ENCODE results near the gene ADGRL4.

The ADGRL4 gene

GRCh38 chr1:78843546-78843945 lies 163.0 kb downstream of the ADGRL4 start:
- Histone ChIP-seq H3K36me3 (replicated peaks) (no peaks in the 10 kb centered on the region), H3K27me3 (replicated peaks) (no peaks in the 10 kb centered on the region), H3K4me3 (ENCODE audit: low read depth, low read length) (no peak overlapping the region), H3K27ac (peak overlapping the region; percentile 43)
- in situ Hi-C loops (cut with HindIII; ENCODE audit: low pct_ligation_motif_present, low sequenced_read_pairs): loop anchor here (25.0 kb wide), 1 partner anchor 344 kb away; no protein-coding TSS in a partner anchor
- DNase-seq: peak; percentile 44
- TF ChIP-seq, protein P1, sequence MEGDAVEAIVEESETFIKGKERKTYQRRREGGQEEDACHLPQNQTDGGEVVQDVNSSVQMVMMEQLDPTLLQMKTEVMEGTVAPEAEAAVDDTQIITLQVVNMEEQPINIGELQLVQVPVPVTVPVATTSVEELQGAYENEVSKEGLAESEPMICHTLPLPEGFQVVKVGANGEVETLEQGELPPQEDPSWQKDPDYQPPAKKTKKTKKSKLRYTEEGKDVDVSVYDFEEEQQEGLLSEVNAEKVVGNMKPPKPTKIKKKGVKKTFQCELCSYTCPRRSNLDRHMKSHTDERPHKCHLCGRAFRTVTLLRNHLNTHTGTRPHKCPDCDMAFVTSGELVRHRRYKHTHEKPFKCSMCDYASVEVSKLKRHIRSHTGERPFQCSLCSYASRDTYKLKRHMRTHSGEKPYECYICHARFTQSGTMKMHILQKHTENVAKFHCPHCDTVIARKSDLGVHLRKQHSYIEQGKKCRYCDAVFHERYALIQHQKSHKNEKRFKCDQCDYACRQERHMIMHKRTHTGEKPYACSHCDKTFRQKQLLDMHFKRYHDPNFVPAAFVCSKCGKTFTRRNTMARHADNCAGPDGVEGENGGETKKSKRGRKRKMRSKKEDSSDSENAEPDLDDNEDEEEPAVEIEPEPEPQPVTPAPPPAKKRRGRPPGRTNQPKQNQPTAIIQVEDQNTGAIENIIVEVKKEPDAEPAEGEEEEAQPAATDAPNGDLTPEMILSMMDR (IDR thresholded peaks at IDR 0.05; ENCODE audit: low read depth, low read length, missing control alignments): no peak

GRCh38 chr1:78843111-78843510 lies 163.4 kb downstream of the ADGRL4 start:
- no peaks in the 10 kb centered on the region for H3K36me3 ChIP-seq (replicated peaks)
- H3K27me3 ChIP-seq (replicated peaks): no peaks in the 10 kb centered on the region
- DNase-seq: no peak
- TF ChIP-seq, protein P1 (IDR thresholded peaks at IDR 0.05; ENCODE audit: low read depth, low read length, missing control alignments): no peak
- H3K27ac ChIP-seq: peak overlapping the region; percentile 43
- in situ Hi-C loops (cut with HindIII; ENCODE audit: low pct_ligation_motif_present, low sequenced_read_pairs): loop anchor here (25.0 kb wide), 1 partner anchor 344 kb away; no protein-coding TSS in a partner anchor
- H3K4me3 ChIP-seq (ENCODE audit: low read depth, low read length): no peak overlapping the region

GRCh38 chr1:78840453-78841271 lies 165.9 kb downstream of the ADGRL4 start:
- H3K36me3 ChIP-seq (replicated peaks): no peaks in the 10 kb centered on the region
- H3K4me3 ChIP-seq (ENCODE audit: low read depth, low read length): no peak overlapping the region
- DNase-seq: peak; percentile 85
- peak overlapping the region; percentile 25 for H3K27ac ChIP-seq
- in situ Hi-C loops (cut with HindIII; ENCODE audit: low pct_ligation_motif_present, low sequenced_read_pairs): loop anchor here (25.0 kb wide), 1 partner anchor 347 kb away; no protein-coding TSS in a partner anchor
- TF ChIP-seq, protein P1 (IDR thresholded peaks at IDR 0.05; ENCODE audit: low read depth, low read length, missing control alignments): no peak
- no peaks in the 10 kb centered on the region for H3K27me3 ChIP-seq (replicated peaks)

Measured in brain microvascular endothelial cell (primary cell).